Caco-2 (cell line): ENCODE data around the gene HRG. TPM values are rescaled to one million over a fixed set of nuclear protein-coding genes. Genes with fewer than 3 reads are reported as not detected.
A peak's percentile ranks its signal among the peaks of the same experiment; 100 is the strongest.
"Not testable (repeated sequence)": the region's sequence is repeated elsewhere in the genome, so short reads cannot be mapped to it uniquely, and the experiment has no call there.

Experiments
- BruUV-seq: library from RNA; stranded (reverse); fragments of 400-500 nt; replicated peaks from 2 replicates; lab custom pipeline; 2021; lab: Mats Ljungman, UMichigan
- CTCF ChIA-PET: fragments of 300-600 bp; sonication (Branson Sonifier 250); formaldehyde crosslinking; loops from one replicate; lab custom pipeline; 2022; ENCODE audit warnings: antibody characterized with exemption; lab: Charles Lee
- POLR2A ChIA-PET: fragments of 300-600 bp; sonication (Branson Sonifier 250); formaldehyde crosslinking; loops from one replicate; lab custom pipeline; 2022; ENCODE audit warnings: antibody characterized with exemption; lab: Charles Lee
- DNase-seq, 2 experiments: peaks; one replicate each; pipeline versions ENCODE4 v3.0.0 to v3.0.0-alpha.2; 2020 to 2022
- H3K27me3 ChIP-seq: replicated peaks from 2 replicates; pipeline ENCODE4 v1.6.0; 2011; ENCODE audit warnings: low read length; ENCODE audit not compliant: control insufficient read depth, insufficient read depth
- H3K36me3 ChIP-seq: 2 replicates; pipeline ENCODE4 v1.5.1; 2011; ENCODE audit warnings: low read length; ENCODE audit not compliant: control insufficient read depth, insufficient read depth
- H3K4me1 ChIP-seq: fragments of 250-450 bp; sonication (Bioruptor Pico); 2 replicates; pipeline ENCODE4 v1.5.1; 2020; ENCODE audit warnings: mild to moderate bottlenecking
- H3K4me3 ChIP-seq: 2 replicates; pipeline ENCODE4 v1.5.1; 2011; ENCODE audit warnings: low read depth, mild to moderate bottlenecking, control low read depth, low read length
- H3K9me3 ChIP-seq: fragments of 250-450 bp; sonication (Bioruptor Pico); 2 replicates; pipeline ENCODE4 v1.5.1; 2020; ENCODE audit warnings: mild to moderate bottlenecking, moderate library complexity
- H3K27ac Mint-ChIP-seq: one replicate; pipeline ENCODE4 v1.8.0; 2022; ENCODE audit warnings: mixed read lengths; ENCODE audit not compliant: unreplicated experiment
- H3K27me3 Mint-ChIP-seq: one replicate; pipeline ENCODE4 v1.8.0; 2022; ENCODE audit warnings: mixed read lengths; ENCODE audit not compliant: insufficient read depth, unreplicated experiment
- H3K36me3 Mint-ChIP-seq: one replicate; pipeline ENCODE4 v1.8.0; 2022; ENCODE audit warnings: mild to moderate bottlenecking, mixed read lengths; ENCODE audit not compliant: insufficient read depth, unreplicated experiment
- H3K4me1 Mint-ChIP-seq: one replicate; pipeline ENCODE4 v1.8.0; 2022; ENCODE audit warnings: low read depth, mixed read lengths; ENCODE audit not compliant: unreplicated experiment
- H3K4me3 Mint-ChIP-seq: one replicate; pipeline ENCODE4 v1.8.0; 2022; ENCODE audit warnings: mild to moderate bottlenecking, moderate library complexity, mixed read lengths; ENCODE audit not compliant: unreplicated experiment
- H3K9me3 Mint-ChIP-seq: one replicate; pipeline ENCODE4 v1.8.0; 2022; ENCODE audit warnings: mixed read lengths; ENCODE audit not compliant: unreplicated experiment
- intact Hi-C: fragments of 100-400 bp; cut with micrococcal nuclease; formaldehyde crosslinking; loops from one replicate; pipeline ENCODE4 v1.10.0; 2022; ENCODE audit not compliant: unreplicated experiment
- total RNA-seq: library from RNA; stranded (reverse); gene quantifications from 2 replicates; pipeline ENCODE4 v1.2.3, GENCODE V29; 2022
- TF ChIP-seq, protein P1 (sequence below), 2 experiments: fragments of 200-600 bp in 1 of 2; IDR thresholded peaks; 1 replicate in 1 of 2; 2 replicates in 1 of 2; pipeline versions ENCODE4 v1.5.1 to v1.8.0; 2011 to 2022; ENCODE audit warnings: antibody characterized with exemption in 1 of 2, control low read depth in 1 of 2, inconsistent platforms in 1 of 2, low read depth in 1 of 2, low read length in 1 of 2, mild to moderate bottlenecking in 1 of 2, moderate library complexity in 1 of 2; ENCODE audit not compliant: insufficient read depth in 1 of 2, severe bottlenecking in 1 of 2, unreplicated experiment in 1 of 2

HRG gene
- total RNA-seq, 1 experiment from 2014 or later = not detected

DNA sequence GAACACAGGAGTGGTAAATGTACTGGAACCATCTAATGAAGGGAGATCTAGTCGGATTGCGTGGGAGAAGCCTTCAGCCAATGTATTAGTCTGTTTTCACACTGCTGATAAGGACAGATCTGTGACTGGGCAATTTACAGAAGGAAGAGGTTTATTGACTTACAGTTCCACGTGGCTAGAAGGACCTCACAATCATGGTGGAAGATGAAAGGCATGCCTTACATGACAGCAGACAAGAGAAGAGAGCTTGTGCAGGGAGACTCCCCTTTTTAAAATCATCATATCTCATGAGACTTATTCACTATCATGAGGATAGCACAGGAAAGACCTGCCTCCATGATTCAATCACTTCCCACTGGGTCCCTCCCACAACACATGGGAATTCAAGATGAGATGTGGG lies 17.0 kb downstream of the HRG start:
- no peaks in the 10 kb centered on the region for H3K27me3 ChIP-seq
- H3K4me3 Mint-ChIP-seq = peak overlapping the region; percentile 8
- peaks cover 17% of the 10 kb centered on the region for H3K4me1 ChIP-seq
- H3K36me3 ChIP-seq = no peaks in the 10 kb centered on the region
- H3K27me3 Mint-ChIP-seq = no peaks in the 10 kb centered on the region
- intact Hi-C loops = no loop called here
- peak overlapping the region; percentile 31 for H3K27ac Mint-ChIP-seq
- no peaks in the 10 kb centered on the region for H3K36me3 Mint-ChIP-seq
- no peak for DNase-seq
- ChIA-PET POLR2A (no interaction called here), CTCF (no interaction called here)
- TF ChIP-seq, protein P1, sequence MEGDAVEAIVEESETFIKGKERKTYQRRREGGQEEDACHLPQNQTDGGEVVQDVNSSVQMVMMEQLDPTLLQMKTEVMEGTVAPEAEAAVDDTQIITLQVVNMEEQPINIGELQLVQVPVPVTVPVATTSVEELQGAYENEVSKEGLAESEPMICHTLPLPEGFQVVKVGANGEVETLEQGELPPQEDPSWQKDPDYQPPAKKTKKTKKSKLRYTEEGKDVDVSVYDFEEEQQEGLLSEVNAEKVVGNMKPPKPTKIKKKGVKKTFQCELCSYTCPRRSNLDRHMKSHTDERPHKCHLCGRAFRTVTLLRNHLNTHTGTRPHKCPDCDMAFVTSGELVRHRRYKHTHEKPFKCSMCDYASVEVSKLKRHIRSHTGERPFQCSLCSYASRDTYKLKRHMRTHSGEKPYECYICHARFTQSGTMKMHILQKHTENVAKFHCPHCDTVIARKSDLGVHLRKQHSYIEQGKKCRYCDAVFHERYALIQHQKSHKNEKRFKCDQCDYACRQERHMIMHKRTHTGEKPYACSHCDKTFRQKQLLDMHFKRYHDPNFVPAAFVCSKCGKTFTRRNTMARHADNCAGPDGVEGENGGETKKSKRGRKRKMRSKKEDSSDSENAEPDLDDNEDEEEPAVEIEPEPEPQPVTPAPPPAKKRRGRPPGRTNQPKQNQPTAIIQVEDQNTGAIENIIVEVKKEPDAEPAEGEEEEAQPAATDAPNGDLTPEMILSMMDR (IDR thresholded peaks at IDR 0.05; ENCODE audit: insufficient read depth in 1 of 2, low read depth in 1 of 2, low read length in 1 of 2, severe bottlenecking in 1 of 2, unreplicated experiment in 1 of 2) = no peak
- no TSS peak for BruUV-seq
- H3K4me1 Mint-ChIP-seq = peaks cover 14% of the 10 kb centered on the region
- H3K9me3 ChIP-seq = no peaks in the 10 kb centered on the region; the same call in 1 of the 2 replicates
- no peak overlapping the region for H3K4me3 ChIP-seq
- H3K9me3 Mint-ChIP-seq = peaks cover 35% of the 10 kb centered on the region

DNA sequence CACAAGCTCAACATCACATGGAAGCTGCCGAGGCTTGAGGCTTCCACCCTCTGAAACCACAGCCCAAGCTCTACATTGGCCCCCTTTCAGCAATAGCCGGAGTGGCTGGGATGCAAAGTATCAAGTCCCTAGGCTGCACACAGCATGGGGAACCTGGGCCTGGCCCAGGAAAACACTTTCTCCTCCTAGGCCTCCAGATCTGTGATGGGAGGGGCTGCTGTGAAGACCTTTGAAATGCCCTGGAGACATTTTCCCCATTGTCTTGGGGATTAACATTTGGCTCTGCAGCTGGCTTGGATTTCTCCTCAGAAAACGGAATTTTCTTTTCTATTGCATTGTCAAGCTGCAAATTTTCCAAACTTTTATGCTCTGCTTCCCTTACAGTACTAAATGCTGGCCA lies 18.2 kb downstream of the HRG start:
- no peak for DNase-seq
- Mint-ChIP-seq H3K4me1 (peaks cover 14% of the 10 kb centered on the region), H3K36me3 (no peaks in the 10 kb centered on the region), H3K27ac (no peak overlapping the region), H3K4me3 (no peak overlapping the region), H3K9me3 (peaks cover 35% of the 10 kb centered on the region), H3K27me3 (no peaks in the 10 kb centered on the region)
- ChIA-PET POLR2A (no interaction called here), CTCF (no interaction called here)
- Histone ChIP-seq H3K9me3 (no peaks in the 10 kb centered on the region; the same call in 1 of the 2 replicates), H3K4me3 (no peak overlapping the region), H3K27me3 (no peaks in the 10 kb centered on the region), H3K4me1 (peaks cover 17% of the 10 kb centered on the region), H3K36me3 (no peaks in the 10 kb centered on the region)
- intact Hi-C loops = no loop called here
- TF ChIP-seq, protein P1 (IDR thresholded peaks at IDR 0.05; ENCODE audit: insufficient read depth in 1 of 2, low read depth in 1 of 2, low read length in 1 of 2, severe bottlenecking in 1 of 2, unreplicated experiment in 1 of 2) = no peak
- BruUV-seq = no TSS peak

GRCh38 chr3:186686475-186686874 lies 20.7 kb downstream of the HRG start:
- H3K9me3 ChIP-seq, H3K4me3 ChIP-seq, BruUV-seq, intact Hi-C loops, H3K27me3 Mint-ChIP-seq, H3K36me3 Mint-ChIP-seq, H3K27ac Mint-ChIP-seq, H3K36me3 ChIP-seq, DNase-seq, H3K4me3 Mint-ChIP-seq, H3K27me3 ChIP-seq, CTCF ChIA-PET: not testable (repeated sequence)
- POLR2A ChIA-PET = interaction anchor here (0.6 kb wide), 1 partner anchor 421 kb away, joined by 4 read pairs; no protein-coding TSS in a partner anchor
- H3K4me1 ChIP-seq = peaks cover 17% of the 10 kb centered on the region
- H3K9me3 Mint-ChIP-seq = peaks cover 45% of the 10 kb centered on the region
- H3K4me1 Mint-ChIP-seq = peaks cover 14% of the 10 kb centered on the region
